CD4-positive, alpha-beta T cell (primary cell): ENCODE data around the gene RCOR1. TPM values are rescaled to one million over a fixed set of nuclear protein-coding genes. Genes with fewer than 3 reads are reported as not detected.

Experiments used
- ATAC-seq: fragments of 200-7000 bp; cut with Tn5 transposase; one replicate; pipeline ENCODE4 v1.10.0; 2022; ENCODE audit warnings: mild to moderate bottlenecking; ENCODE audit not compliant: poor library complexity
- CTCF ChIA-PET: fragments of 350-600 bp; sonication (Branson Sonifier 250); formaldehyde crosslinking; loops from one replicate; lab custom pipeline; 2021; ENCODE audit warnings: antibody characterized with exemption, inconsistent platforms; lab: Charles Lee
- POLR2A ChIA-PET: fragments of 350-600 bp; sonication (Branson Sonifier 250); formaldehyde crosslinking; loops from one replicate; lab custom pipeline; 2021; ENCODE audit warnings: antibody characterized with exemption, inconsistent platforms; lab: Charles Lee
- DNase-seq, 14 experiments: peaks; one replicate each; pipeline ENCODE4 v3.0.0-alpha.2; 2013 to 2020; ENCODE audit warnings: mixed read lengths in 2 of 14
- H3K27ac ChIP-seq, 2 donors: one replicate each; pipeline versions ENCODE4 v1.5.1 to v1.7.0; 2013; ENCODE audit warnings: low read length in 2 of 2, low read depth in 1 of 2, mild to moderate bottlenecking in 1 of 2
- H3K27me3 ChIP-seq, 2 experiments: 1 replicate in 1 of 2; 2 replicates in 1 of 2; pipeline versions ENCODE4 v1.6.1 to v1.7.0; 2013; ENCODE audit warnings: low read length in 2 of 2, control low read depth in 1 of 2, mild to moderate bottlenecking in 1 of 2, moderate library complexity in 1 of 2; ENCODE audit not compliant: insufficient read depth in 2 of 2, control insufficient read depth in 1 of 2
- H3K36me3 ChIP-seq: one replicate; pipeline ENCODE4 v1.6.1; 2013; ENCODE audit warnings: low read length, control low read depth; ENCODE audit not compliant: insufficient read depth
- H3K4me1 ChIP-seq: one replicate; pipeline ENCODE4 v1.6.1; 2013; ENCODE audit warnings: low read length, control low read depth; ENCODE audit not compliant: insufficient read depth
- H3K4me3 ChIP-seq: one replicate; pipeline ENCODE4 v1.5.1; 2013; ENCODE audit warnings: mild to moderate bottlenecking, low read length, moderate library complexity
- H3K9me3 ChIP-seq, 2 experiments: 1 replicate in 1 of 2; 2 replicates in 1 of 2; pipeline versions ENCODE4 v1.6.1 to v1.7.0; 2013; ENCODE audit warnings: low read length in 2 of 2, mild to moderate bottlenecking in 2 of 2, control low read depth in 1 of 2, moderate library complexity in 1 of 2; ENCODE audit not compliant: control insufficient read depth in 1 of 2, insufficient read depth in 1 of 2
- H3K27ac Mint-ChIP-seq: one replicate; pipeline ENCODE4 v1.8.0; 2020; ENCODE audit warnings: mixed read lengths
- H3K27me3 Mint-ChIP-seq: one replicate; pipeline ENCODE4 v1.8.0; 2021; ENCODE audit warnings: mixed read lengths
- H3K36me3 Mint-ChIP-seq: one replicate; pipeline ENCODE4 v1.8.0; 2021; ENCODE audit warnings: low read depth, mixed read lengths
- H3K4me1 Mint-ChIP-seq: one replicate; pipeline ENCODE4 v1.8.0; 2021; ENCODE audit warnings: low read depth, mixed read lengths
- H3K4me3 Mint-ChIP-seq: one replicate; pipeline ENCODE4 v1.8.0; 2020; ENCODE audit warnings: mild to moderate bottlenecking, mixed read lengths
- H3K9me3 Mint-ChIP-seq: one replicate; pipeline ENCODE4 v1.8.0; 2020; ENCODE audit warnings: mixed read lengths
- CTCF ChIP-seq: fragments of 200-600 bp; IDR thresholded peaks from one replicate; pipeline ENCODE4 v1.8.0; 2022; ENCODE audit warnings: antibody characterized with exemption, mild to moderate bottlenecking
- intact Hi-C, 2 experiments: fragments of 100-400 bp; cut with DNase I in 1 of 2; cut with micrococcal nuclease in 1 of 2; formaldehyde crosslinking; loops; one replicate each; pipeline versions ENCODE4 v1.15.1 to v1.9.0; 2023 to 2025; cut with DNase I, micrococcal nuclease
- total RNA-seq, 174 experiments: library from RNA in 2 of 174; stranded (reverse) in 2 of 174; gene quantifications; one replicate each; pipeline ENCODE4 v1.2.3 and lab custom pipeline; 2021 to 2026

RCOR1 gene
- total RNA-seq, 2 experiments from 2014 or later, result 20.5 to 23.1 TPM

- H3K4me3 Mint-ChIP-seq, result no peak overlapping the region
- H3K4me3 ChIP-seq, result no peak overlapping the region
- H3K9me3 Mint-ChIP-seq, result no peaks in the 10 kb centered on the region
- H3K9me3 ChIP-seq, result no peaks in the 10 kb centered on the region
- no peak for TF ChIP-seq CTCF
- peaks cover 5% of the 10 kb centered on the region for H3K36me3 Mint-ChIP-seq
- peaks cover 44% of the 10 kb centered on the region for H3K4me1 Mint-ChIP-seq
- H3K4me1 ChIP-seq, result peaks cover 12% of the 10 kb centered on the region
- no peak for DNase-seq
- H3K27me3 ChIP-seq, result no peaks in the 10 kb centered on the region
- CTCF ChIA-PET, result interaction anchor here (1.2 kb wide), 1 partner anchor 13 kb away, joined by 3 read pairs; no protein-coding TSS in a partner anchor
- ATAC-seq, result no peak
- no peak overlapping the region for H3K27ac ChIP-seq
- H3K27me3 Mint-ChIP-seq, result no peaks in the 10 kb centered on the region
- POLR2A ChIA-PET, result no interaction called here
- no peaks in the 10 kb centered on the region for H3K36me3 ChIP-seq
- intact Hi-C loops, result no loop called here
- no peak overlapping the region for H3K27ac Mint-ChIP-seq
Observed at GRCh38 chr14:102608064-102608446, 15.6 kb downstream of the RCOR1 start.

- no peak for TF ChIP-seq CTCF
- ATAC-seq (no peak), DNase-seq (no peak)
- Mint-ChIP-seq H3K9me3 (no peaks in the 10 kb centered on the region), H3K4me3 (no peak overlapping the region), H3K4me1 (peaks cover 20% of the 10 kb centered on the region), H3K27ac (no peak overlapping the region), H3K27me3 (no peaks in the 10 kb centered on the region), H3K36me3 (peaks cover 5% of the 10 kb centered on the region)
- Histone ChIP-seq H3K27ac (no peak overlapping the region), H3K4me1 (peaks cover 6% of the 10 kb centered on the region), H3K4me3 (no peak overlapping the region), H3K36me3 (no peaks in the 10 kb centered on the region), H3K27me3 (no peaks in the 10 kb centered on the region), H3K9me3 (no peaks in the 10 kb centered on the region)
- ChIA-PET POLR2A (no interaction called here), CTCF (interaction anchor here (1.5 kb wide), 1 partner anchor 12 kb away, joined by 4 read pairs; no protein-coding TSS in a partner anchor)
- intact Hi-C loops, result no loop called here
Observed at GRCh38 chr14:102610968-102611811, 18.7 kb downstream of the RCOR1 start.

GRCh38 chr14:102616318-102616717 is 23.9 kb downstream of the RCOR1 start:
- ChIA-PET POLR2A (no interaction called here), CTCF (no interaction called here)
- no peak overlapping the region for H3K27ac ChIP-seq
- intact Hi-C loops, result no loop called here
- H3K4me3 ChIP-seq, result no peak overlapping the region
- no peak for TF ChIP-seq CTCF
- no peaks in the 10 kb centered on the region for H3K9me3 ChIP-seq
- H3K4me1 ChIP-seq, result peaks cover 11% of the 10 kb centered on the region
- no peak overlapping the region for H3K4me3 Mint-ChIP-seq
- H3K27me3 Mint-ChIP-seq, result no peaks in the 10 kb centered on the region
- ATAC-seq, result no peak
- no peak for DNase-seq
- H3K4me1 Mint-ChIP-seq, result peaks cover 47% of the 10 kb centered on the region
- H3K9me3 Mint-ChIP-seq, result no peaks in the 10 kb centered on the region
- H3K36me3 ChIP-seq, result no peaks in the 10 kb centered on the region
- H3K27ac Mint-ChIP-seq, result no peak overlapping the region
- peaks cover 8% of the 10 kb centered on the region for H3K36me3 Mint-ChIP-seq
- no peaks in the 10 kb centered on the region for H3K27me3 ChIP-seq
